Suprapubic skin (tissue), 3 donors: ENCODE measurements around the gene USP48.

ENCODE experiments used
- POLR2A ChIP-seq, 2 donors: fragments of 450-650 bp; IDR thresholded peaks; one replicate each; pipeline ENCODE4 v1.6.1; 2017; ENCODE audit warnings: antibody characterized with exemption in 2 of 2, mild to moderate bottlenecking in 2 of 2, moderate library complexity in 2 of 2
- TF ChIP-seq, protein P1 (sequence below), 2 donors: fragments of 200-600 bp in 1 of 2; fragments of 450-650 bp in 1 of 2; sonication (generic) in 1 of 2; IDR thresholded peaks; one replicate each; pipeline ENCODE4 v1.5.1; 2016 to 2019; ENCODE audit warnings: antibody characterized with exemption in 2 of 2, mild to moderate bottlenecking in 1 of 2, moderate library complexity in 1 of 2

DNA sequence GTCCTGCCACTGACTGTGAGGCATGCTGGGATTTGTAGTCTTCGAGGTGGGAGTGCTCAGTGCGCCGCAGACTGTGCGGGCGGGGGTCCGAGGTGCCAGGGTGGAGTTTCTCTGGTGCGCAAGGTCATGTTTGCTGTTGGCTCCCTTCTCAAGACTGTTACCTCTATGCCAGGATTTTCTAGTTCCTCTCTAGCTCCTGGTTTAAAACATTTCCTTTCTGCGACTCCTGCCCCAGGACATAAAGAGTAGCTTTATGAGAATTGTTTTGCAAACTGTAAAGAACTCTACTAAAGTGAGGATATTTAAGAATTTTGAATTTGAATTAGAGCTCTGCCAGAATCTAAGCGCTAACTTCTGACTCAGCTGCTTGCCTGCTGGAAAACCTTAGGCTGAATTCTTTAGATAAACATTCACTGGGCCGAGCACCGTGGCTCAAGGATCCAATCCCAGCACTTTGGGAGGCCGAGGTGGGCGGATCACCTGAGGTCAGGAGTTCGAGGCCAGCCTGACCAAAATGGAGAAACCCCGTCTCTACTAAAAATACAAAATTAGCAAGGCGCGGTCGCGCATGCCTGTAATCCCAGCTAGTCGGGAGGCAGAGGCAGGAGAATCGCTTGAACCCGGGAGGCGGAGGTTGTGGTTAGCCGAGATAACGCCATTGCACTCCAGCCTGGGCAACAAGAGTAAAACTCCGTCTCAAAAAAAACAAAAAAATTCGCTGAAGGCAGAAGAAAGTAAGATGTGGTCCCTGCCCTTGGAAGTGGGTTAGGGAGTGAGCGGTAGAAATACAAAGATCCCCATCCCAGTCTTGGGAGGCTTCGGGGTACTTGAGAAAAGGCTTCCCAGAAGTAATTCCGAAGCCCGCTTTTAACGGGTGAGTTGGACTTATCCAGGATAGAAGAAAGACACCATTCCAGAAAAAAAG, 992 bp upstream of the USP48 start:
- TF ChIP-seq, protein P1, sequence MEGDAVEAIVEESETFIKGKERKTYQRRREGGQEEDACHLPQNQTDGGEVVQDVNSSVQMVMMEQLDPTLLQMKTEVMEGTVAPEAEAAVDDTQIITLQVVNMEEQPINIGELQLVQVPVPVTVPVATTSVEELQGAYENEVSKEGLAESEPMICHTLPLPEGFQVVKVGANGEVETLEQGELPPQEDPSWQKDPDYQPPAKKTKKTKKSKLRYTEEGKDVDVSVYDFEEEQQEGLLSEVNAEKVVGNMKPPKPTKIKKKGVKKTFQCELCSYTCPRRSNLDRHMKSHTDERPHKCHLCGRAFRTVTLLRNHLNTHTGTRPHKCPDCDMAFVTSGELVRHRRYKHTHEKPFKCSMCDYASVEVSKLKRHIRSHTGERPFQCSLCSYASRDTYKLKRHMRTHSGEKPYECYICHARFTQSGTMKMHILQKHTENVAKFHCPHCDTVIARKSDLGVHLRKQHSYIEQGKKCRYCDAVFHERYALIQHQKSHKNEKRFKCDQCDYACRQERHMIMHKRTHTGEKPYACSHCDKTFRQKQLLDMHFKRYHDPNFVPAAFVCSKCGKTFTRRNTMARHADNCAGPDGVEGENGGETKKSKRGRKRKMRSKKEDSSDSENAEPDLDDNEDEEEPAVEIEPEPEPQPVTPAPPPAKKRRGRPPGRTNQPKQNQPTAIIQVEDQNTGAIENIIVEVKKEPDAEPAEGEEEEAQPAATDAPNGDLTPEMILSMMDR (IDR thresholded peaks at IDR 0.05), result no peak
- no peak for TF ChIP-seq POLR2A (IDR thresholded peaks at IDR 0.05)
